K562 (cell line): ENCODE measurements around the gene RILP. TPM values are rescaled to one million over a fixed set of nuclear protein-coding genes. Genes with fewer than 3 reads are reported as not detected.
A peak's percentile ranks its signal among the peaks of the same experiment; 100 is the strongest.

ENCODE experiments used
- ATAC-seq: fragments of 200-7000 bp; cut with Tn5 transposase; 3 replicates; pipeline ENCODE4 v1.9.1; 2020; ENCODE audit warnings: moderate library complexity
- BruUV-seq: library from RNA; stranded (reverse); fragments of 400-500 nt; replicated peaks from 2 replicates; lab custom pipeline; 2021; lab: Mats Ljungman, UMichigan
- CTCF ChIA-PET: fragments of 300-600 bp; formaldehyde crosslinking; extraction: SDS; loops from one replicate; lab custom pipeline; 2021; ENCODE audit warnings: low intra/inter-chr PET ratio; lab: Yijun Ruan, JAX
- POLR2A ChIA-PET: fragments of 300-600, 350-650 bp; sonication (Branson Sonifier 250); formaldehyde crosslinking; extraction: SDS; loops from one replicate; lab custom pipeline; 2021; ENCODE audit warnings: antibody characterized with exemption, inconsistent platforms; lab: Yijun Ruan, JAX
- DNase-seq, 4 experiments: peaks; one replicate each; pipeline versions ENCODE4 v3.0.0 to v3.0.0-alpha.2; 2011 to 2018; ENCODE audit warnings: low spot score in 3 of 4, mixed read lengths in 3 of 4; ENCODE audit errors: extremely low read depth in 1 of 4
- FAIRE-seq: peaks from 2 replicates; lab custom pipeline; 2011; peaks lifted over from hg19 to GRCh38; lab: Jason Lieb, UNC
- H2AFZ ChIP-seq: 2 replicates; pipeline ENCODE4 v1.6.0; 2011; ENCODE audit warnings: low read depth, low read length, control low read depth, inconsistent platforms
- H3K27ac ChIP-seq: fragments of 200-600 bp; 3 replicates; pipeline ENCODE4 v1.8.0; 2011; ENCODE audit warnings: low read depth, mild to moderate bottlenecking, control low read depth, inconsistent platforms, low read length, moderate library complexity, mixed read lengths; ENCODE audit errors: extremely low read depth
- H3K27me3 ChIP-seq, 2 experiments: fragments of 300-600 bp in 1 of 2; 2 replicates in 1 of 2; 3 replicates in 1 of 2; pipeline versions ENCODE4 v1.6.0 to v1.8.0; 2011; ENCODE audit warnings: inconsistent platforms in 2 of 2, low read length in 2 of 2, mild to moderate bottlenecking in 1 of 2, mixed read lengths in 1 of 2, moderate library complexity in 1 of 2; ENCODE audit not compliant: control insufficient read depth in 2 of 2, insufficient read depth in 2 of 2
- H3K36me3 ChIP-seq: fragments of 300-600 bp; 3 replicates; pipeline ENCODE4 v1.8.0; 2011; ENCODE audit warnings: mild to moderate bottlenecking, low read length, inconsistent platforms; ENCODE audit not compliant: control insufficient read depth, insufficient read depth
- H3K4me1 ChIP-seq, 2 experiments: fragments of 200-600 bp in 1 of 2; replicated peaks in 1 of 2; 2 replicates in 1 of 2; 3 replicates in 1 of 2; pipeline versions ENCODE4 v1.5.1 to v1.8.0; 2011; ENCODE audit warnings: inconsistent platforms in 2 of 2, low read length in 2 of 2, mild to moderate bottlenecking in 1 of 2, mixed read lengths in 1 of 2, moderate library complexity in 1 of 2; ENCODE audit not compliant: control insufficient read depth in 2 of 2, insufficient read depth in 2 of 2
- H3K4me2 ChIP-seq: 2 replicates; pipeline ENCODE4 v1.6.1; 2011; ENCODE audit warnings: low read length, control low read depth, inconsistent platforms, mixed read lengths; ENCODE audit not compliant: insufficient read depth
- H3K4me3 ChIP-seq: fragments of 200-600 bp; sonication (generic), shearing (Covaris generic); 2 replicates; pipeline ENCODE4 v1.5.1; 2016; ENCODE audit warnings: control low read depth, inconsistent platforms
- H3K79me2 ChIP-seq: fragments of 200-600 bp; 3 replicates; pipeline ENCODE4 v1.8.0; 2011; ENCODE audit warnings: low read length, inconsistent platforms; ENCODE audit not compliant: control insufficient read depth, insufficient read depth
- H3K9ac ChIP-seq, 2 experiments: 2 replicates each; pipeline versions ENCODE4 v1.6.0 to v1.6.1; 2011; ENCODE audit warnings: low read depth in 2 of 2, low read length in 2 of 2, control low read depth in 1 of 2, inconsistent platforms in 1 of 2, mild to moderate bottlenecking in 1 of 2, mixed read lengths in 1 of 2; ENCODE audit not compliant: insufficient read depth in 1 of 2
- H3K9me1 ChIP-seq: one replicate; pipeline ENCODE4 v1.6.0; 2011; ENCODE audit warnings: inconsistent platforms, mild to moderate bottlenecking, low read length, moderate library complexity; ENCODE audit not compliant: control insufficient read depth, insufficient read depth
- H3K9me3 ChIP-seq: replicated peaks from 2 replicates; pipeline ENCODE4 v1.5.1; 2011; ENCODE audit warnings: low read depth, low read length, inconsistent platforms; ENCODE audit not compliant: control insufficient read depth, insufficient read depth
- H4K20me1 ChIP-seq: replicated peaks from 2 replicates; pipeline ENCODE4 v1.6.1; 2011; ENCODE audit warnings: low read length, inconsistent platforms, mixed read lengths; ENCODE audit not compliant: control insufficient read depth, insufficient read depth
- KDM1A ChIP-seq, 2 experiments: fragments of 450-650 bp; IDR thresholded peaks; 2 replicates each; pipeline ENCODE4 v1.6.1; 2016; ENCODE audit warnings: mild to moderate bottlenecking in 2 of 2
- NFRKB ChIP-seq: fragments of 450-650 bp; IDR thresholded peaks from 2 replicates; pipeline ENCODE4 v1.6.1; 2016; ENCODE audit warnings: low read depth
- ZNF121 ChIP-seq: sonication (generic); formaldehyde crosslinking; conservative IDR thresholded peaks from 2 replicates; pipeline ENCODE4 v1.8.0; 2022; ENCODE audit warnings: missing genetic modification reagents
- WGBS: fragments of 100-300 bp; shearing (Covaris generic); methylation state at CpG from one replicate; pipeline ENCODE4 v1.1.6; 2016; ENCODE audit warnings: low coverage, mixed read lengths; ENCODE audit not compliant: insufficient coverage; ENCODE audit errors: missing lambda C conversion rate; 5-methylcytosine and 5-hydroxymethylcytosine counted together
- in situ Hi-C: fragments of 300-500 bp; cut with MboI; formaldehyde crosslinking; loops from 4 replicates; pipeline ENCODE4 v1.15.0; 2018; ENCODE audit warnings: inconsistent platforms, mixed read lengths
- intact Hi-C: fragments of 100-400 bp; cut with micrococcal nuclease; formaldehyde crosslinking; loops from 2 replicates; pipeline ENCODE4 v1.14.2; 2022
- polyA plus RNA-seq, 8 experiments: library from polyadenylated mRNA; depleted of rRNA in 4 of 8; stranded (reverse) in 5 of 8; unstranded in 3 of 8; fragments of >200 nt; fragmentation: Nextera tagmentation in 2 of 8; fragmentation: Illumina TruSeq in 1 of 8; extraction: Ambion mirVana in 2 of 8; extraction: Trizol in 1 of 8; gene quantifications; 2 replicates each; pipeline versions ENCODE4 v1.2.1 to v1.2.3, GENCODE V29; 2011 to 2014; ENCODE audit warnings: inconsistent platforms in 1 of 8, missing spikeins in 1 of 8
- total RNA-seq, 7 experiments: library from RNA; depleted of rRNA in 6 of 7; stranded (reverse); fragments of >200 nt in 6 of 7; fragmentation: Illumina TruSeq in 2 of 7; extraction: Trizol in 2 of 7; gene quantifications; 2 replicates each; pipeline versions ENCODE4 v1.2.1 to v1.2.3, GENCODE V29; 2011 to 2021; ENCODE audit warnings: low replicate concordance in 1 of 7

Gene RILP
- total and polyA plus RNA-seq, 9 of the 15 experiments (the other 6 are each of a cell fraction or from before 2014, with no cell fraction given) = 0.75 to 54.9 (median 27.8) TPM

GRCh38 chr17:1630662-1631061 is 19.0 kb downstream of the RILP start:
- 20% methylated on average over 4 of the region's 4 CpGs for WGBS
- Histone ChIP-seq H3K27me3 (no peaks in the 10 kb centered on the region), H3K27ac (no peak overlapping the region), H3K9me1 (no peaks in the 10 kb centered on the region), H3K36me3 (no peaks in the 10 kb centered on the region), H3K4me1 (peaks cover 9 to 35% of the 10 kb centered on the region in 2 experiments), H3K4me2 (no peak overlapping the region), H3K9ac (no peak overlapping the region), H3K9me3 (no peaks in the 10 kb centered on the region), H3K79me2 (no peaks in the 10 kb centered on the region), H4K20me1 (no peaks in the 10 kb centered on the region), H2AFZ (no peak overlapping the region), H3K4me3 (no peak overlapping the region)
- ChIA-PET POLR2A (interaction anchor here (0.7 to 1.7 kb wide), 5 partner anchors 11 to 1030 kb away, joined by 3 to 6 read pairs (median 4); partner anchors contain the start of gene INPP5K), CTCF (interaction anchor here (2.1 kb wide), 1 partner anchor 56 kb away, joined by 8 read pairs; no protein-coding TSS in a partner anchor)
- ATAC-seq (no peak), DNase-seq (no peak), FAIRE-seq (no peak)
- intact Hi-C loops = no loop called here
- in situ Hi-C loops = no loop called here
- BruUV-seq = no TSS peak
- TF ChIP-seq KDM1A (IDR thresholded peaks at IDR 0.05) (peak; percentile 38 to 41; a peak in 2 of 4 replicates), NFRKB (no peak), ZNF121 (CRISPR knock-in tag) (peak; percentile 32; the same call in 1 of the 2 replicates)

GRCh38 chr17:1629504-1630310 is 20.0 kb downstream of the RILP start:
- Histone ChIP-seq H3K9me1 (no peaks in the 10 kb centered on the region), H3K4me3 (peak overlapping the region; percentile 66), H3K9me3 (no peaks in the 10 kb centered on the region), H3K4me2 (peak overlapping the region; percentile 88), H3K4me1 (peaks cover 9 to 39% of the 10 kb centered on the region in 2 experiments), H4K20me1 (peaks cover 7% of the 10 kb centered on the region; the same call in 1 of the 2 replicates), H3K9ac (peak overlapping the region; percentile 83 to 91; a peak in 3 of 4 replicates), H2AFZ (peak overlapping the region; percentile 86), H3K79me2 (no peaks in the 10 kb centered on the region), H3K27me3 (no peaks in the 10 kb centered on the region), H3K36me3 (no peaks in the 10 kb centered on the region), H3K27ac (peak overlapping the region; percentile 92; the same call in 2 of the 3 replicates)
- 6% methylated on average over 25 of the region's 45 CpGs for WGBS
- intact Hi-C loops (loop anchor here (2.0 kb wide), 1 partner anchor 55 kb away; no protein-coding TSS in a partner anchor), in situ Hi-C loops (no loop called here)
- ChIA-PET CTCF (interaction anchor here (2.1 kb wide), 1 partner anchor 55 kb away, joined by 8 read pairs; no protein-coding TSS in a partner anchor), POLR2A (interaction anchor here (0.7 to 1.7 kb wide), 5 partner anchors 12 to 1029 kb away, joined by 3 to 6 read pairs (median 4); partner anchors contain the start of gene INPP5K)
- DNase-seq (peak; percentile 56 to 74 (median 65)), ATAC-seq (peak; percentile 61), FAIRE-seq (peak; percentile 56)
- no TSS peak for BruUV-seq
